Stimulated activated CD8-positive, alpha-beta memory T cell treated with anti-CD3 and anti-CD28 coated beads, Interleukin-15, amount 100 ng/mL, for 24 hours (primary cell): Measurements from ENCODE around the gene GMPPB.
A peak's percentile ranks its signal among the peaks of the same experiment; 100 is the strongest.

Experiments
- DNase-seq: peaks from one replicate; pipeline ENCODE4 v3.0.0-alpha.2; 2020; ENCODE audit warnings: low read depth

GMPPB gene

GRCh38 chr3:49727924-49728361 lies 4.2 kb upstream of the GMPPB start:
- DNase-seq = no peak

- DNase-seq = no peak
Measured at GRCh38 chr3:49727154-49727923, 3.6 kb upstream of the GMPPB start.

- DNase-seq = no peak
Measured at GRCh38 chr3:49725906-49726681, 2.3 kb upstream of the GMPPB start.

- DNase-seq = no peak
Measured at GRCh38 chr3:49724586-49724985, 835 bp upstream of the GMPPB start.

GRCh38 chr3:49723296-49723627 lies 489 bp downstream of the GMPPB start:
- DNase-seq = peak; percentile 32

GRCh38 chr3:49722896-49723295 lies 855 bp downstream of the GMPPB start:
- no peak for DNase-seq

GRCh38 chr3:49721896-49722781 lies 1.6 kb downstream of the GMPPB start:
- no peak for DNase-seq

GRCh38 chr3:49721596-49721895 lies 2.2 kb downstream of the GMPPB start:
- DNase-seq = no peak

GRCh38 chr3:49720855-49721595 lies 2.7 kb downstream of the GMPPB start:
- no peak for DNase-seq

GRCh38 chr3:49719214-49719884 lies 4.4 kb downstream of the GMPPB start, which contains the start of gene AMIGO3:
TSS of gene AMIGO3 (minus strand) at chr3:49719684. CDS start at chr3:49719465, 219 bp downstream.
- peak; percentile 73 for DNase-seq

GRCh38 chr3:49718858-49719213 lies 4.9 kb downstream of the GMPPB start:
- no peak for DNase-seq

GRCh38 chr3:49717959-49718857 lies 5.5 kb downstream of the GMPPB start:
- DNase-seq = no peak

- no peak for DNase-seq
Measured at GRCh38 chr3:49717211-49717958, 6.4 kb downstream of the GMPPB start.

- DNase-seq = no peak
Measured at GRCh38 chr3:49716691-49717210, 7.0 kb downstream of the GMPPB start.

- DNase-seq = no peak
Measured at GRCh38 chr3:49716169-49716568, 7.6 kb downstream of the GMPPB start.

GRCh38 chr3:49715611-49716121 lies 8.1 kb downstream of the GMPPB start:
- no peak for DNase-seq

GRCh38 chr3:49714728-49715550 lies 8.8 kb downstream of the GMPPB start:
- no peak for DNase-seq
